H9 (cell line): Measurements from ENCODE around the gene PLXNA2. TPM values are rescaled to one million over a fixed set of nuclear protein-coding genes. Genes with fewer than 3 reads are reported as not detected.

Source experiments
- DNase-seq: peaks from one replicate; pipeline ENCODE4 v3.0.0-alpha.2; 2017
- H2AFZ ChIP-seq: one replicate; pipeline ENCODE4 v1.6.1; 2013; ENCODE audit warnings: mild to moderate bottlenecking, low read length, control low read depth, moderate library complexity
- H2AK5ac ChIP-seq: 2 replicates; pipeline ENCODE4 v1.6.1; 2013; ENCODE audit warnings: low read length, control low read depth, mixed read lengths; ENCODE audit not compliant: insufficient read length
- H2BK120ac ChIP-seq: one replicate; pipeline ENCODE4 v1.6.1; 2013; ENCODE audit warnings: low read depth, mild to moderate bottlenecking, low read length, control low read depth, inconsistent platforms; ENCODE audit not compliant: poor library complexity, severe bottlenecking
- H2BK12ac ChIP-seq: 2 replicates; pipeline ENCODE4 v1.6.1; 2013; ENCODE audit warnings: low read length, control low read depth, mixed read lengths, low read depth; ENCODE audit not compliant: insufficient read length
- H2BK15ac ChIP-seq: 2 replicates; pipeline ENCODE4 v1.6.1; 2013; ENCODE audit warnings: low read depth, low read length, control low read depth
- H2BK20ac ChIP-seq: one replicate; pipeline ENCODE4 v1.6.1; 2013; ENCODE audit warnings: low read depth, mild to moderate bottlenecking, low read length, control low read depth, inconsistent platforms; ENCODE audit not compliant: poor library complexity, severe bottlenecking
- H2BK5ac ChIP-seq: 2 replicates; pipeline ENCODE4 v1.6.1; 2013; ENCODE audit warnings: low read length, control low read depth, mixed read lengths; ENCODE audit not compliant: insufficient read length
- H3K14ac ChIP-seq: 2 replicates; pipeline ENCODE4 v1.6.1; 2013; ENCODE audit warnings: low read length, control low read depth; ENCODE audit not compliant: insufficient read depth
- H3K18ac ChIP-seq: 2 replicates; pipeline ENCODE4 v1.6.1; 2013; ENCODE audit warnings: low read depth, mild to moderate bottlenecking, mixed read lengths, low read length, control low read depth; ENCODE audit not compliant: insufficient read length
- H3K23ac ChIP-seq: 2 replicates; pipeline ENCODE4 v1.6.1; 2013; ENCODE audit warnings: low read length, control low read depth, mixed read lengths, low read depth; ENCODE audit not compliant: insufficient read length
- H3K23me2 ChIP-seq: 2 replicates; pipeline ENCODE4 v1.6.1; 2013; ENCODE audit warnings: low read depth, mild to moderate bottlenecking, mixed read lengths, low read length, control low read depth; ENCODE audit not compliant: insufficient read length, poor library complexity, severe bottlenecking
- H3K27ac ChIP-seq: 2 replicates; pipeline ENCODE4 v1.5.1; 2013; ENCODE audit warnings: low read length, control low read depth, mixed read lengths, low read depth; ENCODE audit not compliant: insufficient read length
- H3K27me3 ChIP-seq: 2 replicates; pipeline ENCODE4 v1.6.1; 2013; ENCODE audit warnings: low read length, control low read depth, inconsistent platforms; ENCODE audit not compliant: insufficient read depth
- H3K4ac ChIP-seq: 2 replicates; pipeline ENCODE4 v1.6.1; 2013; ENCODE audit warnings: low read depth, mild to moderate bottlenecking, control low read depth, inconsistent platforms, low read length, moderate library complexity
- H3K4me1 ChIP-seq: 2 replicates; pipeline ENCODE4 v1.6.1; 2013; ENCODE audit warnings: low read length, control low read depth, inconsistent platforms; ENCODE audit not compliant: insufficient read depth
- H3K4me2 ChIP-seq: 2 replicates; pipeline ENCODE4 v1.6.1; 2013; ENCODE audit warnings: low read length, control low read depth, mixed read lengths; ENCODE audit not compliant: insufficient read length, insufficient read depth
- H3K56ac ChIP-seq: 2 replicates; pipeline ENCODE4 v1.6.1; 2013; ENCODE audit warnings: low read depth, mild to moderate bottlenecking, mixed read lengths, low read length, control low read depth; ENCODE audit not compliant: insufficient read length
- H3K79me1 ChIP-seq: 2 replicates; pipeline ENCODE4 v1.6.1; 2013; ENCODE audit warnings: low read depth, mild to moderate bottlenecking, moderate library complexity, low read length, control low read depth, inconsistent platforms; ENCODE audit not compliant: insufficient read depth, poor library complexity, severe bottlenecking
- H3K79me2 ChIP-seq: 2 replicates; pipeline ENCODE4 v1.6.1; 2013; ENCODE audit warnings: low read length, control low read depth, inconsistent platforms; ENCODE audit not compliant: insufficient read depth
- H3K9ac ChIP-seq: 2 replicates; pipeline ENCODE4 v1.6.1; 2013; ENCODE audit warnings: low read length, control low read depth, mixed read lengths; ENCODE audit not compliant: insufficient read length; ENCODE audit errors: extremely low read depth
- H3K9me3 ChIP-seq: one replicate; pipeline ENCODE4 v1.6.1; 2013; ENCODE audit warnings: low read depth, low read length, inconsistent platforms; ENCODE audit not compliant: control insufficient read depth
- H3T11ph ChIP-seq: one replicate; pipeline ENCODE4 v1.6.1; 2013; ENCODE audit warnings: mild to moderate bottlenecking, low read length, control low read depth, inconsistent platforms
- H4K20me1 ChIP-seq: one replicate; pipeline ENCODE4 v1.6.1; 2013; ENCODE audit not compliant: control insufficient read depth, insufficient read length, insufficient read depth
- H4K5ac ChIP-seq: 2 replicates; pipeline ENCODE4 v1.6.1; 2013; ENCODE audit warnings: low read depth, mild to moderate bottlenecking, mixed read lengths, low read length, control low read depth; ENCODE audit not compliant: insufficient read length
- H4K8ac ChIP-seq: replicated peaks from 2 replicates; pipeline ENCODE4 v1.6.1; 2013; ENCODE audit warnings: low read length, control low read depth, mixed read lengths, low read depth; ENCODE audit not compliant: insufficient read length
- H4K91ac ChIP-seq: 2 replicates; pipeline ENCODE4 v1.6.1; 2013; ENCODE audit warnings: low read depth, mild to moderate bottlenecking, moderate library complexity, mixed read lengths, low read length, control low read depth; ENCODE audit not compliant: insufficient read length
- H3K27ac Mint-ChIP-seq, 3 experiments: 2 replicates in 2 of 3; 3 replicates in 1 of 3; pipeline ENCODE4 v1.8.0; 2020 to 2021; ENCODE audit warnings: mixed read lengths in 3 of 3, mild to moderate bottlenecking in 1 of 3, moderate library complexity in 1 of 3
- H3K27me3 Mint-ChIP-seq: 2 replicates; pipeline ENCODE4 v1.8.0; 2021; ENCODE audit warnings: low read depth, mild to moderate bottlenecking, moderate library complexity, mixed read lengths
- H3K36me3 Mint-ChIP-seq, 3 experiments: 2 replicates in 2 of 3; 3 replicates in 1 of 3; pipeline ENCODE4 v1.8.0; 2020 to 2021; ENCODE audit warnings: low read depth in 3 of 3, mixed read lengths in 3 of 3; ENCODE audit not compliant: insufficient read depth in 1 of 3
- H3K4me1 Mint-ChIP-seq, 2 experiments: 2 replicates each; pipeline ENCODE4 v1.8.0; 2020; ENCODE audit warnings: mixed read lengths in 2 of 2
- H3K4me3 Mint-ChIP-seq, 2 experiments: 2 replicates in 1 of 2; 3 replicates in 1 of 2; pipeline ENCODE4 v1.8.0; 2020 to 2021; ENCODE audit warnings: mild to moderate bottlenecking in 2 of 2, mixed read lengths in 2 of 2, moderate library complexity in 1 of 2
- H3K9me3 Mint-ChIP-seq, 2 experiments: 2 replicates in 1 of 2; 3 replicates in 1 of 2; pipeline ENCODE4 v1.8.0; 2020; ENCODE audit warnings: mild to moderate bottlenecking in 2 of 2, mixed read lengths in 2 of 2, moderate library complexity in 1 of 2
- WGBS: extraction: QIAGEN DNeasy Blood & Tissue Kit; methylation state at CpG from one replicate; pipeline ENCODE4 v1.1.7; 2013; ENCODE audit warnings: missing lambda C conversion rate, low lambda C conversion rate, mixed read lengths; ENCODE audit not compliant: insufficient read length; ENCODE audit errors: extremely low coverage; 5-methylcytosine and 5-hydroxymethylcytosine counted together
- total RNA-seq: library from RNA; stranded (reverse); gene quantifications from 2 replicates; pipeline ENCODE4 v1.2.1, GENCODE V29; 2021
- TF ChIP-seq, protein P1 (sequence below): fragments of 200-600 bp; sonication (generic); conservative IDR thresholded peaks from 3 replicates; pipeline ENCODE4 v1.8.0; 2021; ENCODE audit warnings: antibody characterized with exemption, mild to moderate bottlenecking

PLXNA2 gene
- total RNA-seq, 1 experiment from 2014 or later, result 0.57 TPM

DNA sequence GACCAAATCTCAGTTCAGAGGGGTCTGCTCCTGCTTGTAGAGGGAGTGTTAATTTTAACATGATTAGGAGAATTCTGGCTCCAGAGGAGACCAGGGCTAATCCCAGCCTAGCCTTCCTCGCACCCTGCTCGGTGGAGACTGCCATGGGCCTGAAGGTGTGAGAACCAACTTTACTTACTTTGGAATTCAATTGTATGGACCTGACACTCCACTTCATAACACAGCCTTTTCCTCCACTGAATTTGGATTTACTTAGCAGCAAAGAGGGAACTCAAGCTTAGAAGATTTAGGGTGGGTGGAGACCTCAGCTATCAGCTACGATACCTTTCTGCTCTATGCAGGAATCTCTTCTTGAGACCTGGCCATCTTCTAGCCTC, 11.5 kb downstream of the PLXNA2 start:
- peaks cover 9% of the 10 kb centered on the region; the same call in 1 of the 2 replicates for H3K4me1 ChIP-seq
- Mint-ChIP-seq H3K27me3 (peaks cover 25% of the 10 kb centered on the region), H3K9me3 (no peaks in the 10 kb centered on the region; a peak in 1 of 5 replicates), H3K4me3 (no peak overlapping the region), H3K27ac (no peak overlapping the region), H3K36me3 (no peaks in the 10 kb centered on the region; a peak in 1 of 7 replicates), H3K4me1 (peaks cover 56 to 60% of the 10 kb centered on the region in 2 experiments)
- DNase-seq, result no peak
- no peak overlapping the region for H2BK120ac ChIP-seq
- no peaks in the 10 kb centered on the region for H3K23me2 ChIP-seq
- H2AK5ac ChIP-seq, result no peak overlapping the region
- no peaks in the 10 kb centered on the region for H3K27me3 ChIP-seq
- no peak overlapping the region for H4K8ac ChIP-seq
- no peak overlapping the region for H3K9ac ChIP-seq
- H3K4me2 ChIP-seq, result no peak overlapping the region
- no peak overlapping the region for H2AFZ ChIP-seq
- WGBS, result no CpG with 5 or more reads among the region's 3 CpGs
- H4K91ac ChIP-seq, result no peak overlapping the region
- no peaks in the 10 kb centered on the region for H3K79me1 ChIP-seq
- H2BK20ac ChIP-seq, result no peak overlapping the region
- H3K4ac ChIP-seq, result no peak overlapping the region
- no peak overlapping the region for H3K18ac ChIP-seq
- no peak overlapping the region for H4K5ac ChIP-seq
- H2BK12ac ChIP-seq, result no peak overlapping the region
- no peak overlapping the region for H2BK15ac ChIP-seq
- no peak overlapping the region for H3K23ac ChIP-seq
- no peak overlapping the region for H3T11ph ChIP-seq
- H3K79me2 ChIP-seq, result no peaks in the 10 kb centered on the region
- no peak overlapping the region for H3K14ac ChIP-seq
- no peaks in the 10 kb centered on the region for H4K20me1 ChIP-seq
- no peak overlapping the region for H3K27ac ChIP-seq
- no peak overlapping the region for H3K56ac ChIP-seq
- TF ChIP-seq, protein P1, sequence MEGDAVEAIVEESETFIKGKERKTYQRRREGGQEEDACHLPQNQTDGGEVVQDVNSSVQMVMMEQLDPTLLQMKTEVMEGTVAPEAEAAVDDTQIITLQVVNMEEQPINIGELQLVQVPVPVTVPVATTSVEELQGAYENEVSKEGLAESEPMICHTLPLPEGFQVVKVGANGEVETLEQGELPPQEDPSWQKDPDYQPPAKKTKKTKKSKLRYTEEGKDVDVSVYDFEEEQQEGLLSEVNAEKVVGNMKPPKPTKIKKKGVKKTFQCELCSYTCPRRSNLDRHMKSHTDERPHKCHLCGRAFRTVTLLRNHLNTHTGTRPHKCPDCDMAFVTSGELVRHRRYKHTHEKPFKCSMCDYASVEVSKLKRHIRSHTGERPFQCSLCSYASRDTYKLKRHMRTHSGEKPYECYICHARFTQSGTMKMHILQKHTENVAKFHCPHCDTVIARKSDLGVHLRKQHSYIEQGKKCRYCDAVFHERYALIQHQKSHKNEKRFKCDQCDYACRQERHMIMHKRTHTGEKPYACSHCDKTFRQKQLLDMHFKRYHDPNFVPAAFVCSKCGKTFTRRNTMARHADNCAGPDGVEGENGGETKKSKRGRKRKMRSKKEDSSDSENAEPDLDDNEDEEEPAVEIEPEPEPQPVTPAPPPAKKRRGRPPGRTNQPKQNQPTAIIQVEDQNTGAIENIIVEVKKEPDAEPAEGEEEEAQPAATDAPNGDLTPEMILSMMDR, result no peak
- no peaks in the 10 kb centered on the region for H3K9me3 ChIP-seq
- H2BK5ac ChIP-seq, result no peak overlapping the region
